NB4 (cell line): ENCODE measurements around the gene TNFAIP8L3.

Source experiments
- MYC ChIP-seq: IDR thresholded peaks from 2 replicates; pipeline ENCODE4 v1.6.1; 2011; ENCODE audit warnings: low read depth, low read length
- POLR2A ChIP-seq: IDR thresholded peaks from 2 replicates; pipeline ENCODE4 v1.6.1; 2011; ENCODE audit warnings: mild to moderate bottlenecking; ENCODE audit not compliant: insufficient read length; ENCODE audit errors: extremely low read depth
- TF ChIP-seq, protein P1 (sequence below): IDR thresholded peaks from one replicate; pipeline ENCODE4 v1.5.1; 2012; ENCODE audit warnings: low read depth, low read length
- TF ChIP-seq, protein P2 (sequence below): IDR thresholded peaks from 2 replicates; pipeline ENCODE4 v1.6.1; 2011; ENCODE audit warnings: low read depth, low read length

DNA sequence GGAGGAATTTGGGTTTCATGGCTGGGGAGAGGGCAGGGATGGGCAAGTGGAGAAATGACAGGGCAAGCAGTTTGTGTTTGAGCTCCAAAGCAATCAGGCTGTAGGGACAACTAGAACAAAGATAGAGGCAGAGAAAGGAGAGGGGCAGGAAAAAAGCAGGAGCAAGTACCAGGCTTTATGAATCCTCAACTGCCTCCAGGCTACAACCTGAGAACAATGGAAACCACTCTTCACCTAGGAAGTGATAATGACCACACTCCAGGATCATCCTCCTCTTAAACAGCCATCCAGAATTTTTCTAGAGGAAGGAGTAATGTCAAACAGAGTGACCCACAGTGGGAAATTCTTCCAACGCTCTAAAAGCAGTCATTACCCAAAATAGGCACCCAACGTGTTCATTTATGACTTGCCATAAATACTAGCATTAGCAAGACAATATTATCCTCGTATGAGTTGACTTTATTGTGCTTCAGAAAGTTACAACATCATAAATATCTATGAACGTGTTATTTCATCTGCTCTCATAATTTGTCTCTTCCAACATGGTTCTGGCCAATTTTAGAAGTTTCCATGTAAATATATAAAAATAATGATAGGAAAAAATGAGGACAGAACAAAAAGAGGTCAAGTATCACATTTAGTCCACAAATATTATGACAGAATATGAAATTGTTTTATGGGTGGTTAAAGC is 50.5 kb downstream of the TNFAIP8L3 start:
- TF ChIP-seq, protein P1, sequence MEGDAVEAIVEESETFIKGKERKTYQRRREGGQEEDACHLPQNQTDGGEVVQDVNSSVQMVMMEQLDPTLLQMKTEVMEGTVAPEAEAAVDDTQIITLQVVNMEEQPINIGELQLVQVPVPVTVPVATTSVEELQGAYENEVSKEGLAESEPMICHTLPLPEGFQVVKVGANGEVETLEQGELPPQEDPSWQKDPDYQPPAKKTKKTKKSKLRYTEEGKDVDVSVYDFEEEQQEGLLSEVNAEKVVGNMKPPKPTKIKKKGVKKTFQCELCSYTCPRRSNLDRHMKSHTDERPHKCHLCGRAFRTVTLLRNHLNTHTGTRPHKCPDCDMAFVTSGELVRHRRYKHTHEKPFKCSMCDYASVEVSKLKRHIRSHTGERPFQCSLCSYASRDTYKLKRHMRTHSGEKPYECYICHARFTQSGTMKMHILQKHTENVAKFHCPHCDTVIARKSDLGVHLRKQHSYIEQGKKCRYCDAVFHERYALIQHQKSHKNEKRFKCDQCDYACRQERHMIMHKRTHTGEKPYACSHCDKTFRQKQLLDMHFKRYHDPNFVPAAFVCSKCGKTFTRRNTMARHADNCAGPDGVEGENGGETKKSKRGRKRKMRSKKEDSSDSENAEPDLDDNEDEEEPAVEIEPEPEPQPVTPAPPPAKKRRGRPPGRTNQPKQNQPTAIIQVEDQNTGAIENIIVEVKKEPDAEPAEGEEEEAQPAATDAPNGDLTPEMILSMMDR = no peak
- no peak for TF ChIP-seq POLR2A
- TF ChIP-seq, protein P2, sequence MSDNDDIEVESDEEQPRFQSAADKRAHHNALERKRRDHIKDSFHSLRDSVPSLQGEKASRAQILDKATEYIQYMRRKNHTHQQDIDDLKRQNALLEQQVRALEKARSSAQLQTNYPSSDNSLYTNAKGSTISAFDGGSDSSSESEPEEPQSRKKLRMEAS = no peak
- no peak for TF ChIP-seq MYC
